ENCODE data around the gene ATP9A.
"Not testable (repeated sequence)": the region's sequence is repeated elsewhere in the genome, so short reads cannot be mapped to it uniquely, and the experiment has no call there.

ATP9A gene

DNA sequence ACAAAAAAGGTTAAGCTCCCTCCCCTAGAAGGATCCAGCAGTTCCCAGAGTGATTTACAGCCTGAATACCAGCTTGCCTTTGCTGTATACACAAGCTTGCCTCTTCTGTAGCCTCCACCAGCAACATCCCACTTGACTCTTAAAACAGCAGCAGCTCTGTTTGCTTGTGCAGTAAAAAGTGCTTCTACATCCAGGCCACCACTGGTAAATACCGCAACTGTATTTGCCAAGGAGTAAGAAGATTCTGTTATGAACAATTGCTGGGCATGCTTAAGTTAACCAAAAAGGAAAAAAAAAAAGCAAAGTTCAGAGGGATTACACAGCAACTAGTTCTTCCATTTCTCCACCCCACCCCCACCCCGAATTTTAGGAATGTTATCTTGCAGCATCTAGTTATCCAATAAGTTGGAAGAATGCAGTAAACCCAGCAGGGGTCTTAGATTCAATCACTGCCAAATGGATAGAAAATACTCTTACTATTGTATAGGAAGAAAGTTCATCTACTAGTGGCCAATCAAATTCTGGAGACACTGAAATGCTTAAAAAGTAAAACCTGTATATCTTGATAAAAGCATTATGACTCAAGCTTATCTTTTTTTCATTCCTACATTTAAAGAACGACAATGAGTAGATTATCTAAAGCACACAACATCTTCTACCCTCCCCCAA, 29.3 kb upstream of the ATP9A start:
- no peak for DNase-seq (ENCODE audit: low read depth, low spot score)

DNA sequence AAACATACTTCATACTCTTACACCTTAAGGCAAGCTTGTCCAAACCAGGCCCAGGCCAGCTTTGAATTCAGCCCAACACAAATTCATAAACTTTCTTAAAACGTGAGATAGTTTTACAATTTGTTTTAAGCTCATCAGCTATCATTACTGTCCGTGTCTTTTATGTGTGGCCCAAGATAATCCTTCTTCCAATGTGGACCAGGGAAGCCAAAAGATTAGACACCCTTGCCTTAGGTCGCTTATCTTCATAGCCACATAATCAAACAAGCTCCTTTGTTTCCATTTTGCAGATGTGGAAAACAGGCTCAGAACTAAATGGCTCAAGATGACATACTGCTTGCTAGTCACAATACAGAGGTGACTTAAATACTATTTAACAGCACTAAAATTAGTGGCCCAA, 28.1 kb upstream of the ATP9A start:
- no peak for DNase-seq (ENCODE audit: low read depth, low spot score)

DNA sequence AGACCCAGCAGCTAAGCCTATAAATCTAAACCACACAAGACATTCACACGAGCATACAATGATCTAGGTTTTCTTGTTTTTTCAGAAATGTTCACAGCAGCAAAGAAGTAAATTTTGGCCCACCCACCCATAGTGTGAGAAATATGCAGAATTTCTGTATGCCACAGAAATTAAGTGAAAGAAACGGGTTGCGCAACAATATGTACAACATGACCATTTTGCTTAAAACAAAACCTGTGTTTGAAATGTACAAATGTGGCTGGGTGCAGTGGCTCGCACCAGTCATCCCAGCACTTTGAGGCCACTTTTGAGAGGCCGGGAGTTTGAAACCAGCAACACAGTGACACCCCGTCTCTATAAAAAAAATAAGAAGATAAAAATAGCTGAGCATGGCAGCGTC, 24.8 kb upstream of the ATP9A start:
- DNase-seq (ENCODE audit: low read depth, low spot score) = no peak

DNA sequence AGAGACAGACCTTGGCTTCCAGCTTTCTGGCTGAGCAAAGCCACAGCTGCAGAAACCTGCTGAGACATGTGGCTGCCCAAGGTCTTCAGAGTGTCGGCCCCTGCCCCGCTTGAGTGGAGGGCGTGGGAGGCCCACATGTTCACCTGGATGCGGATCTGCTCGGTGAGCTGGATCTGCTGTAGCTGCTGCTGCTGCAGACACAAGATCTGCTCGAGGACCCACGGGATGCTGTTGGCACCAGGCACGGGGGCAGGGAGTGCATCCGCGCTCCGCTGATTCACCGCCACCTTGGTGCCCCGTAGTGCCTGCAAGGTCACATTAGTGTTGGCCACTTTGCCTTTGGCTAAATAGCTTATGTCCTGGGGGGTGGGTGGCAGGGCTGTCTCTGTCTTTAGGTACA, 23.4 kb upstream of the ATP9A start:
- DNase-seq (ENCODE audit: low read depth, low spot score) = no peak

DNA sequence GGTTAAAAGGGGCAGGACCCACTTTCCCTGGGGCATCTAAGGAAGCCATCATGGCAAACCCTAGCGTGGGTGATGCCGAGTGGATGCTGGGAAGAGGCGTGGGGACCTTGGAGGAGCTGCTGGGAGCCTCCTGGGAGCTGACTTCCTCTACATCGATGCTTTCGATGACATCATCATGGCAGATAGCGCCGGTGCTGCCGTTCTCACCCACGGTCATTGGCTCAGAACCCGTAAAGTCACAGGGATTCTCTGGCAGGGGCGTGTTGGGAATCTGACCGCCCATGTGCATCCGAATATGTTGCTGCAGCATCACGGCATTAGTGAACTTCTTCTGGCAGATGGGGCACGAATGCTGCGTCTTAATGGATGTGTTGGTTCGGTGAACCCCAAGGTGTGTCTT, 22.1 kb upstream of the ATP9A start:
- DNase-seq (ENCODE audit: low read depth, low spot score) = no peak

DNA sequence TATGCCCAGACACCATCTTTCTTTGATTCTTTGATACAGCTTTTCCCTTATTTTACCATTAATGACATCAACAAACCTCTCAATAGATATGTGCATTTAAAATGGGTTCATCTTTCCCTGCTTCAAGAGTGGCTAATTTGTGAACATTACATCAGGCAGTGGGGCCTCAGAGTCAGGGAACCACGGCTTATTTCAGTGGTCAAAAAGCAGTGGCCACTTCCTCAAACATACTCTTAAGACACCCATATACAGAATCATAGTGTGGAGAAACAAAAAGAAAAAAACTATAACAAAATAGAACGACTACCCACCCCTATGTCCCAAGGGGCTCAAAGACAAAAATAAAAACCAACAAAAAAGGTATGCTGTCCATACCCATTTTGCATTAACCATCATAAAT, 21.2 kb upstream of the ATP9A start:
- no peak for DNase-seq (ENCODE audit: low read depth, low spot score)

DNA sequence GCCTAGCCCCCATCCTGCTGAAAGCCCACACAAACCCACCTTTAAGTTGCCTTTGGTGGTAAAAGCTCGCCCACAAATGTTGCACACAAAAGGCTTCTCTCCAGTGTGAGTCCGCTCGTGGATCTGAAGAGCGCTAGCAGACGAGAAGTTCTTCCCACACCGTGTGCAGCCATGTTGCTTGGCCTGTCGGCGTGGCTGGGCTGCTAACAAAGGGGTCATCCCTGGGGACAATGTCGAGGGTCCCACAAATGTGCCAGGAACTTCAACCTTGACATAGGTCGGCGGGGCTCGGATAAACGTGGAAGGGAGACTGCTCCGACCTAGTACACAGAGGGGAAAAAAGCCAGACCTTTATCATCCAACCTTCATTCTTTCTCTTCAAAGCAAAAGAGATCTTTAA, 20.6 kb upstream of the ATP9A start:
- DNase-seq (ENCODE audit: low read depth, low spot score) = no peak

DNA sequence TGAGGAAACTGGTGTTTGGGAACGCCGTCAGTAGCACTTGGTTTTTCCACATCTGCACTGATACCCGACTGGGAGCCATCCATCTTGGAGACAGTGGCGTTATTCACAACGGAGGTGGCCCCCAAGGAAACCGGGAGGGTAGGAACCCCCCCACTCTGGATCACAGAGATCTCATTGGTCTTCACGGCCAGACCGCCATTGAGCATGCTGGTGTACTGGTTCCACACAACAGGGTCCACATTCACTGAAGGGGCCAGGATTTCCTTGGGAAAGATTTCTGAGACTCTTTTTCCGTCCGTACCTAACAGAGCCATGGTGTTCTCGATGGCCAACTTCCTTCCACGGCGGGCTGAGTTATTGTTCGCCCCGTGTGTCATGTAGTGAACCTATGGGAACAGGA, 16.1 kb upstream of the ATP9A start:
- no peak for DNase-seq (ENCODE audit: low read depth, low spot score)

DNA sequence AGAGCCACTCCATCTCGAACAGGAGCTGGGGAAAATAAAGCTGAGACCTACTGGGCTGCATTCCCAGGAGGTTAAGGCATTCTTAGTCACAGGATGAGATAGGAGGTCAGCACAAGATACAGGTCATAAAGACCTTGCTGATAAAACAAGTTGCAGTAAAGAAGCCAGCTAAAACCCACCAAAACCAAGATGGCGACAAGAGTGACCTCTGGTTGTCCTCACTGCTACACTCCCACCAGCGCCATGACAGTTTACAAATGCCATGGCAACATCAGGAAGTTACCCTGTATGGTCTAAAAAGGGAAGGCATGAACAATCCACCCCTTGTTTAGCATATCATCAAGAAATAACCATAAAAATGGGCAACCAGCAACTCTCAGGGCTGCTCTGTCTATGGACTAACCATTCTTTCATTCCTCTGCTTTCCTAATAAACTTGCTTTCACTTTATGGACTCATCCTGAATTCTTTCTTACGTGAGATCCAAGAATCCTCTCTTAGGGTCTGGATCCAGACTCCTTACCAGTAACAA, 10.1 kb upstream of the ATP9A start:
- DNase-seq (ENCODE audit: low read depth, low spot score) = not testable (repeated sequence)

DNA sequence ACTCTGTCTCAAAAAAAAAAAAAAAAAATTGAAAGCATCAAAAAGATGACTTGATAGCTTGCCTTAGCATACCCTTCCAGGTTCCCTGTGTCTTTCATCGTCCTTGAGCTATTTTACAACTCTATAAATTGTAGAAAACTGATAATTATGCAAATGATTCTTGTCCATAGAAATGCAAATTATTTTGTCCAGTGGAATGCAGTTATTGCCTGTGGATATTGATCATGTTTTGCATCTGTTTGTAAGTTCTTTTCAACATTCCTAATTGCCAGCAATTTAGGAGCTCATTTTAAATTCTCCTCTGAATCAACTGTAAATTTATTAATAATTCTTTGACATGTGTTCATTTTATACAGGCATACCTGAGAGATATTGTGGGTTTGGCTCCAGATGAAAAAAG, 7.1 kb upstream of the ATP9A start:
- no peak for DNase-seq (ENCODE audit: low read depth, low spot score)

DNA sequence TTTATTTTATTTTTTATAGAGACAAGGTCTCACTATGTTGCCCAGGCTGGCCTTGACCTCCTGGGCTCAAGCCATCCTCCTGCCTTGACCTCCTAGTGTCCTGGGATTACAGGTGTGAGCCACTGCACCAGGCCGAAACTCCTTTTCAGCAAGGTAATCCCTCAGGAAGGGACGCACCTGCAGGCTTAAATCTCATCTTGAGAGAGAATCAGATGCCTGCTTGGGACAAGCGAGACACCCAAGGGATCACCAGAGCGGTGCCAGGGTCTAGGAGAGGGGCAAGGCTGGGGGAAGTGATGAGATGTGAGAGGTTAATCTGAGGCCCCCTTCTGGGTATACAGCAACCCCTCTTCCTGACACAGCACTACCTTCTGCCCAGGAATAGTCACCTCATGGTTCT, 4.0 kb upstream of the ATP9A start:
- no peak for DNase-seq (ENCODE audit: low read depth, low spot score)

DNA sequence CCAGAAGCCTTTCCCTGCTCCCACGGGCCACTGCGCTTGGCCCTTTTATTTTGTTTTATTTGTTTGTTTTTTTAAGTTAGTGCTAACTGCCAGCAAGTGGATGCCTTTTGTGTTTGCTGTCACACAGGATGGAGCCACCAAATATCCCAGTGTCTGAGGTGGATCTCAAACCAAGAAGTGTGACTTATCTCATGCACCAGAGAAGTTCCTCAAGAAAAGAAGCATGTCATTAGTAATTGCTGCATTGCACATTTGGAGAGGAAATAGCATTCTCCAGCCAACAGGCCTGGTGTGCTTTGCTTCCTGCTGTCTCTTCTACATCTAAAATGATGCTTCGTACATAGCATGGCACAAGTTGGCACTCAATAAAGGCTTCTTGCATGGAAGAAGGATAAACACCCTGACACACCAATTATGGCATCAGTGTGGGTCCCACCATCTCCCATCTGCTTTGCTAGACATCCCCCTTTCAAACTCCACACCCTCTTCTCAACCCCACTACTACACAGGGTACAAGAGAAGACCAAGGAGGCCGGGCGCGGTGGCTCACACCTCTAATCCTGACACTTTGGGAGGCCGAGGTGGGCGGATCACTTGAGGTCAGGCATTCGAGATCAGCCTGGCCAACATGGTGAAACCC, 1.9 kb upstream of the ATP9A start:
- no peak for DNase-seq (ENCODE audit: low read depth, low spot score)

DNA sequence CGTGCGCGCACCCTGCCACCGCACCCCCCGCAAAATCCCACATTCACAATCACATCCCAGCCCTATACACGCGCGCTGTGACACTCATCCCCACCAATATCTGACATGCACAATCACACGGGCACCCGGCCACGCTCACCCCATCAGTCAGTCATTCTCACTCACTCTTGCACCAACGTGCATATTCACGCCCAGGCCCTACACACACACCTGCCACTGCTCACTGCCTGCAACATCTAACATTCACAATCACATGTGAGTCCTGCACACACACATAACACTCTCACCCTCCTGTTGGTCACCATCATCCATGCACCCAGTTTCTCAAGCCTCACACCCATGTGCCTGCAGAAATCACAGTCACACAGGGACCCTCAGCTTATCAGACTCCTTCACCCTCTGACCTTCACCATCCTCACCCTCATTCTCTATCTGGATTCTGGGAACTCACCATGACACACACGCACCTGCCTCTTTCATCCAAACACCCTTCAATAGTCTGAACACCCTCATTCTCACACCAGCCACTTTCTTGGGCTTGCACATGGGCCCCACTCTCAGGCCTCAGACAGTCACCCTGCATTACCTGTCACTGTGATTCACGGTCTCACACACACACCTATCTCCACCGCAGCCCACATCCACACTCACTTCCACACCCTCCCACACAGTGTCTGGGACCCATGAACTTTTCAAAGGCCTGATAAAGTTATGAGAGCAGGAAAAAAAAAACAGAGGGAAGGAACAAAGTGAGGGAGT, 748 bp upstream of the ATP9A start:
- DNase-seq (ENCODE audit: low read depth, low spot score) = no peak

DNA sequence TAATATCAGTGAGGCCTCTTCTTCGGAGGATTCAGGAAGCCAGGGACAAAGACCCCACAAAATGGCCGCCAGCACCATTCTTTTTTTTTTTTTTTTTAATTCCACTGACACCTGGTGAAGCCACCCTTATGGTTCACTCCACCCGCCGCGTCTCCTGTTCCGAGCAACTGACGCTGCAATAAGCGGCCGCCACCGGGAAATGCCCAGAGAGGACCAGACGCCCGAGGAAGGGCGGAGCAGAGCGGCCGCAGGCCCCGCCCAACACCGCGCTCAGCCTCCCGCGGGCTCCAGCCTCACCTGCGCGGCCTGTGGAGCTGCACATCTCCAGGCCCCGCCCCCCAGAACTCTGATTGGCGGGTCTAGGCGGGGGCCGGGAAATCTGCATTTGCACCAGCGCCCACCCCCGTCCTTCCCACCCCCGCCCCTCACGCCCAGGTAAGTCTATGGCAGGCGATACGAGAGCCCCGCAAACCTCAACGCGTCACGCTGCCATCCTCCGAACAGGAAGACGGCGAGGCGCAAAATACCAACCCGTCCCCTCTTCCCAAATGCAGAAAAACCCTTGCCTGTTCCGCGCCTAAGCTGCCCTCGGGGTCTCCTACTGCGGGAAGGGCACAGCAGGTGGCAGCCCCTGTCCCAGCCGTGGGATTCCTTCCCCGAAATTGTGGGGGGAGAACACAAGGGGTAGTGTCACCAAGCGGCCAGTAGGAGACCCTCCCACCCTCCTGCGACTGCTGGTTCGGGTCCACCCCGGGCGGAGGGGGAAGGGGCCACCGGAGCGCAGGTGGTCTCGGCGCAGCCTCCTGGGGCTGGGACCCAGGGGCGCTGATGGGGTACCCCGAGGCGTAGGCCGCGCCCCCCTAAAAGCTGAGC, 960 bp downstream of the ATP9A start:
- DNase-seq (ENCODE audit: low read depth, low spot score) = no peak

DNA sequence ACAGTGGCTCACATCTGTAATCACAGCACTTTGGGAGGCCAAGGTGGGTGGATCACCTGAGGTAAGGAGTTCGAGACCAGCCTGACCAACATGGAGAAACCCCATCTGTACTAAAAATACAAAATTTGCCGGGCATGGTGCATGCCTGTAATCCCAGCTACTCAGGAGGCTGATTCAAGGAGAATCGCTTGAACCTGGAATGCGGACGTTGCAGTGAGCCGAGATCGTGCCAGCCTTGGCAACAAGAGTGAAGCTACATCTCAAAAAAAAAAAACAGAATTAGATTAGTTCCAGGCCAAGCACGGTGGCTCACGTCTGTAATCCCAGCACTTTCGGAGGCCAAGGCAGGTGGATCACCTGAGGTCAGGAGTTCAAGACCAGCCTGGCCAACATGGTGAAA, 2.8 kb downstream of the ATP9A start:
- not testable (repeated sequence) for DNase-seq (ENCODE audit: low read depth, low spot score)

DNA sequence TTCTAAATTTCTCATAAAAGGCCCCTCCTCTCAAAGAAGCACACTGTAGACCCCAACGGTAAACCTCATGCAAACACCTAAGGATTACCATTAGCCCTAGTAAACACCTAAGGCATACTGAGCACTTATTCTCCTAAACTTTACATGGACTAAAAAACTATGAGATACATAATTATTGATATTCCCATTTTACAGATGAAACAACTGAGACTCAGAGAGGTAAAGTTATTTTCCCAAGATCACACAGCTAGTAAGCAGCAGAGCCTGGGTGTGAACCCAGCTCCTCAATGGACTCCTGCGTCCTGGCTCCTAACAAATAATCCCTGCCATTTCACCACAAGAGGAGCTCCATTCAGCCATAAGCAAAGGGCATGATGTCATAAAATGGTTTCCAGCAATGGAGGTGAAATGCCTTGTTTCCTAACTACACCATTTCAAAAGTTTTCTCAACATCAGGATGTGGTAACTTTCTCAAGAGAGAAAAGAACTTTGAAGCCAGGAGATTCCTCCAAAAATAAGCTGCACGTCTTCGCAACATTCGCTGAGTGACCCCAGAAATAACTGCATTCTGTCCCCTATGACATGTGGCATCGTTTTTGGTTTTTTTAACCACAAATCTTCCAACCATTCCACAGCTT, 4.1 kb downstream of the ATP9A start:
- DNase-seq (ENCODE audit: low read depth, low spot score) = no peak

DNA sequence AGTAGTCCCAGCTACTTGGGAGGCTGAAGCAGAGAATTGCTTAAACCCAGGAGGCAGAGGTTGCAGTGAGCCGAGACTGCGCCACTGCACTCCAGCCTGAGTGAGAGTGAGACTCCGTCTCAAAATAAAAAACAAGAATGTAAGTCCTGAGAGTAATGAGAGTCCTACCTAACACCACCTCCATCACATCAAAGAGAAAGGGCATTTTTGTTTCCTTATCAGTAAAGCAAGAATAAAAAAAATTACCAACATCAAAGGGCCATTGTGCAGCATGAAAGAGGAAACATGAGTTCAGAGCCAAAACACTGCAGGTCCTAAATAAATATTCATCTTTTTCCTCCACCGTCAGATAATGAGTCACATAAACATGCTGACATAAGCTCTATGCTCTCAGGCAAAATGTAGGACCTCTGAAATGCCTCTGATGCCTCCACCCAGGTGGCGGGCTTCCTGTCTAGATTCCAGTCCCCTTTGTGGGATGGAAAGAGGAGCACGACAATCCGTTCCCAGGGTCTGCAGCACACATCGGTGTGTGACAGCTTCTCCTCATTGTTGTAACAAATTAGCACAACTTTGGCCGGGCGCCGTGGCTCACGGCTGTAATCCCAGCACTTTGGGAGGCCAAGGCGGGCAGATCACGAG, 7.2 kb downstream of the ATP9A start:
- DNase-seq (ENCODE audit: low read depth, low spot score) = no peak

DNA sequence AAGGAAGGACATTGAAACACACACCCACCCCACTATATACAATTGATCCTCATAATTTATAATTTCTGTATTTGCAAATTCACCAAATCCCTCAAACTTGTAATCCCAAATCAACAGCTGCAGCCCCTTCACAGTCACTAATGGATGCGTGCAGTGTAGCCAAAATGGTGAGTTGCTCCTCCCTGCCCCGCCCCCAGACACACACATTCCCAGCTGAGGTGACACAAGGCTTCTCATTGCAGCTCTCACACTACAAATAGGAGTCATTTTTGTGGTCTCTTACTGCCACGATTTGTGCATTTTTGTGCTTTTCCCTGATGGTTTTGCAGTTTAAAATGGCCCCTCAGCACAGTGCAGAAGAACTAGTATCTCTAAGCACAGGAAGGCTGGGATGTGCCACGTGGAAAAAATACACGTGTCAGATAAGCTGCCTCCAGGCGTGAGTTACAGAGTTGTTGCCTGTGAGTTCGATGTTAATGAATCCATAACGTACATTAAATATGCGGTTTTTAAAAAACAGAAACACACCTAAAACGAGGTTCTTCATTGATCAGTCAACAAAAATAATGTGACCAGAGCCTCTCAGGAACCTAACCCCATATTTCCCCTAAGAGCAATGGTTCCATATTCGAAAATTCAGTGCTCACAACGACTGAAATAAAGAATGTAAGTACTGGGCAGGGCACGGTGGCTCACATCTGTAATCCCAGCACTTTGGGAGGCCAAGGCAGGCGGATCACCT, 8.2 kb downstream of the ATP9A start:
- DNase-seq (ENCODE audit: low read depth, low spot score) = no peak

DNA sequence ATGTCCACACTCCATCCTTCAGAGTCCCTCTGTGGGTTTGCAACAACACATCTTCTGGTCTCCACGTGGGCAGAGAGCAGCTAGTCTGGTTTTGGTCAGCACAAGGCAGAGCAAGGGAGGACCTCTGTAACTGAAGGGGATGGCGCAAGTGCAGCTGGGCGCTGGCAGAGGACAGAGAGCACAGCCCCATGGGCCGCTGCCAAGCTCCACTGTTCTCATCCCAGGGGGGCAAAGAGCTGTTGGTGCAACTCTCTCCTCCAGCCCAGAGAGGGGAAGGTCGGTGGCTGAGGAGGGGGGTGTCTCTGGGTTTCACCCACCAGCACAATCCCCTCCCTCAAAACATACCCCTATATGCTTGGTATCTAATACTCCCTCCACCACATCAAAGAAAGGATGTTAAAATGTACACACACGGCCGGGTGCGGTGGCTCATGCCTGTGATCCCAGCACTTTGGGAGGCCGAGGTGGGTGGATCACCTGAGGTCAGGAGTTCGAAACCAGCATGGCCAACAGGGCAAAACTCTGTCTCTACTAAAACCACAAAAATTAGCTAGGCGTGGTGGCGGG, 9.1 kb downstream of the ATP9A start:
- no peak for DNase-seq (ENCODE audit: low read depth, low spot score)

DNA sequence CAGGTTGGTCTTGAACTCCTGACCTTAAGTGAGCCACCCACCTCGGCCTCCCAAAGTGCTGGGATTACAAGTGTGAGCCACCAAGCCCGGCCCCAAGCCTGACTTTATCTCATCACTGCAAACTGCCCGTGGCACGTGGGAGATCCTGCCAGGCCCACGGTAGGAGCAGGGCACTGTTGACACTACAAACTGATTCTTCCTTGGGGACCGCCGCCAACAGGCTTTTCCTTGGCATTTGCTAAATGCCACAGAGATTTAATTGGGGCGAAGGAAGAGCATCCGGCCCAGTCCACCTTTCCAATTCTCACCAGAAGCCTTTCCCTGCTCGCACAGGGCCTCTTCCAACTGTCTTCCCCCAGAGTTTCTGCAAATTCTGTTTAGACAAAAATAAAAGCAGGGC, 11.0 kb downstream of the ATP9A start:
- DNase-seq (ENCODE audit: low read depth, low spot score) = no peak
